Activated CD8-positive, alpha-beta T cell treated with anti-CD3 and anti-CD28 coated beads for 36 hours (primary cell): ENCODE measurements around the gene TRIO. TPM values are rescaled to one million over a fixed set of nuclear protein-coding genes. Genes with fewer than 3 reads are reported as not detected.

Experiments
- ATAC-seq: fragments of 200-7000 bp; cut with Tn5 transposase; one replicate; pipeline ENCODE4 v1.10.0; 2021; ENCODE audit warnings: mild to moderate bottlenecking, moderate library complexity
- CTCF ChIA-PET: fragments of 350-600 bp; sonication (Branson Sonifier 250); formaldehyde crosslinking; loops from one replicate; lab custom pipeline; 2021; ENCODE audit warnings: antibody characterized with exemption; lab: Charles Lee
- POLR2A ChIA-PET: fragments of 350-600 bp; sonication (Branson Sonifier 250); formaldehyde crosslinking; loops from one replicate; lab custom pipeline; 2021; ENCODE audit warnings: antibody characterized with exemption; lab: Charles Lee
- DNase-seq: peaks from one replicate; pipeline ENCODE4 v3.0.0-alpha.2; 2020
- H3K27ac Mint-ChIP-seq: one replicate; pipeline ENCODE4 v1.8.0; 2021; ENCODE audit warnings: mild to moderate bottlenecking, mixed read lengths
- H3K27me3 Mint-ChIP-seq: one replicate; pipeline ENCODE4 v1.8.0; 2021; ENCODE audit warnings: mixed read lengths
- H3K36me3 Mint-ChIP-seq: one replicate; pipeline ENCODE4 v1.8.0; 2021; ENCODE audit warnings: low read depth, mixed read lengths
- H3K4me1 Mint-ChIP-seq: one replicate; pipeline ENCODE4 v1.8.0; 2021; ENCODE audit warnings: low read depth, mixed read lengths
- H3K4me3 Mint-ChIP-seq: one replicate; pipeline ENCODE4 v1.8.0; 2021; ENCODE audit warnings: mild to moderate bottlenecking, moderate library complexity, mixed read lengths
- H3K9me3 Mint-ChIP-seq: one replicate; pipeline ENCODE4 v1.8.0; 2021; ENCODE audit warnings: mixed read lengths
- intact Hi-C: fragments of 100-400 bp; cut with micrococcal nuclease; formaldehyde crosslinking; loops from one replicate; pipeline ENCODE4 v1.10.0; 2022
- total RNA-seq, 2 experiments: library from RNA; stranded (reverse); gene quantifications; one replicate each; pipeline ENCODE4 v1.2.3, GENCODE V29; 2021
- TF ChIP-seq, protein P1 (sequence below): fragments of 200-600 bp; IDR thresholded peaks from one replicate; pipeline ENCODE4 v1.8.0; 2022; ENCODE audit warnings: antibody characterized with exemption, mild to moderate bottlenecking

The TRIO gene
- total RNA-seq, 2 experiments from 2014 or later: 11.4 to 11.5 TPM

- ChIA-PET POLR2A (no interaction called here), CTCF (interaction anchor here (1.4 kb wide), 1 partner anchor 73 kb away, joined by 5 read pairs; no protein-coding TSS in a partner anchor)
- ATAC-seq: no peak
- TF ChIP-seq, protein P1, sequence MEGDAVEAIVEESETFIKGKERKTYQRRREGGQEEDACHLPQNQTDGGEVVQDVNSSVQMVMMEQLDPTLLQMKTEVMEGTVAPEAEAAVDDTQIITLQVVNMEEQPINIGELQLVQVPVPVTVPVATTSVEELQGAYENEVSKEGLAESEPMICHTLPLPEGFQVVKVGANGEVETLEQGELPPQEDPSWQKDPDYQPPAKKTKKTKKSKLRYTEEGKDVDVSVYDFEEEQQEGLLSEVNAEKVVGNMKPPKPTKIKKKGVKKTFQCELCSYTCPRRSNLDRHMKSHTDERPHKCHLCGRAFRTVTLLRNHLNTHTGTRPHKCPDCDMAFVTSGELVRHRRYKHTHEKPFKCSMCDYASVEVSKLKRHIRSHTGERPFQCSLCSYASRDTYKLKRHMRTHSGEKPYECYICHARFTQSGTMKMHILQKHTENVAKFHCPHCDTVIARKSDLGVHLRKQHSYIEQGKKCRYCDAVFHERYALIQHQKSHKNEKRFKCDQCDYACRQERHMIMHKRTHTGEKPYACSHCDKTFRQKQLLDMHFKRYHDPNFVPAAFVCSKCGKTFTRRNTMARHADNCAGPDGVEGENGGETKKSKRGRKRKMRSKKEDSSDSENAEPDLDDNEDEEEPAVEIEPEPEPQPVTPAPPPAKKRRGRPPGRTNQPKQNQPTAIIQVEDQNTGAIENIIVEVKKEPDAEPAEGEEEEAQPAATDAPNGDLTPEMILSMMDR: no peak
- Mint-ChIP-seq H3K27me3 (peaks cover 5% of the 10 kb centered on the region), H3K36me3 (no peaks in the 10 kb centered on the region), H3K9me3 (no peaks in the 10 kb centered on the region), H3K4me3 (no peak overlapping the region), H3K4me1 (no peaks in the 10 kb centered on the region), H3K27ac (no peak overlapping the region)
- no peak for DNase-seq
- intact Hi-C loops: no loop called here
Observed at GRCh38 chr5:14197056-14197455, 53.9 kb downstream of the TRIO start.

- DNase-seq (no peak), ATAC-seq (no peak)
- peaks cover 9% of the 10 kb centered on the region for H3K27me3 Mint-ChIP-seq
- ChIA-PET CTCF (interaction anchor here (1.2 kb wide), 1 partner anchor 71 kb away, joined by 3 read pairs; no protein-coding TSS in a partner anchor), POLR2A (no interaction called here)
- H3K4me1 Mint-ChIP-seq: no peaks in the 10 kb centered on the region
- no peaks in the 10 kb centered on the region for H3K36me3 Mint-ChIP-seq
- no peak overlapping the region for H3K4me3 Mint-ChIP-seq
- TF ChIP-seq, protein P1: no peak
- intact Hi-C loops: no loop called here
- no peaks in the 10 kb centered on the region for H3K9me3 Mint-ChIP-seq
- H3K27ac Mint-ChIP-seq: no peak overlapping the region
Observed at GRCh38 chr5:14199902-14200301, 56.8 kb downstream of the TRIO start.

- no peak for DNase-seq
- no peak overlapping the region for H3K4me3 Mint-ChIP-seq
- no peaks in the 10 kb centered on the region for H3K9me3 Mint-ChIP-seq
- no peaks in the 10 kb centered on the region for H3K4me1 Mint-ChIP-seq
- H3K27me3 Mint-ChIP-seq: peaks cover 9% of the 10 kb centered on the region
- no peak for ATAC-seq
- CTCF ChIA-PET: no interaction called here
- intact Hi-C loops: no loop called here
- H3K36me3 Mint-ChIP-seq: no peaks in the 10 kb centered on the region
- no peak overlapping the region for H3K27ac Mint-ChIP-seq
- POLR2A ChIA-PET: no interaction called here
- TF ChIP-seq, protein P1: no peak
Observed at GRCh38 chr5:14200312-14200990, 57.3 kb downstream of the TRIO start.

DNA sequence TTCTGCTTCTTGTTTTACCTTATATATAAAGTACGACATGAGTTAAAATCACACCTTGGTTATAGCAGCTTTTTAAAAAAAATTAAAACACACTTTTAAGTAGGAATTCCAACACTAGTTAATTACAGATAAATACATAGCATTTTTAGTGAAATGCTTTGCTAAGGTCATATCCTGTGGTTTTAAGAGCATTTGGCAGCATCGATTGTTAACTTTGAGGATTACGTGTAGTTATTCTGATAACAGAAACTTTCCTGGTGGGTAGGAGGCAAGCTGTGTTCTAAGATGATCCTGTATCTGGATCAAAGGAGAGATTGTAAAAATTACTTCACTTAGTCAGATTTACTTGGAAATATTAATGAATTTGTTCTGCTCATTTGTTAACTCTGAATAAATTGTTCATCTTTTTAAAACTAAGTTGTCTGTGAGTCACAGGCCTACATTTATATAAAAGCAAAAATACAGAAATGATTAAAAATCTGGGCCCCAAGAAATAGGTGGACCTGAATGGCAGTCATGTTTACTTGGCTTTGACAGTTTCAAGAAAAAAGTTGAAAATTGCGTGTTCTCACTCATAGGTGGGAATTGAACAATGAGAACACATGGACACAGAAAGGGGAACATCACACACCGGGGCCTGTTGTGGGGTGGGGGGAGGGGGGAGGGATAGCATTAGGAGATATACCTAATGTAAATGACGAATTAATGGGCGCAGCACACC lies 58.3 kb downstream of the TRIO start:
- ChIA-PET CTCF (interaction anchor here (2.3 kb wide), 1 partner anchor 69 kb away, joined by 9 read pairs; no protein-coding TSS in a partner anchor), POLR2A (no interaction called here)
- Mint-ChIP-seq H3K9me3 (no peaks in the 10 kb centered on the region), H3K4me1 (no peaks in the 10 kb centered on the region), H3K36me3 (no peaks in the 10 kb centered on the region), H3K4me3 (no peak overlapping the region), H3K27me3 (peaks cover 12% of the 10 kb centered on the region), H3K27ac (no peak overlapping the region)
- DNase-seq (no peak), ATAC-seq (no peak)
- TF ChIP-seq, protein P1: no peak
- intact Hi-C loops: no loop called here

- no peak overlapping the region for H3K4me3 Mint-ChIP-seq
- H3K27ac Mint-ChIP-seq: no peak overlapping the region
- intact Hi-C loops: no loop called here
- H3K27me3 Mint-ChIP-seq: peaks cover 9% of the 10 kb centered on the region
- no peaks in the 10 kb centered on the region for H3K9me3 Mint-ChIP-seq
- ATAC-seq: no peak
- TF ChIP-seq, protein P1: no peak
- POLR2A ChIA-PET: no interaction called here
- DNase-seq: no peak
- H3K4me1 Mint-ChIP-seq: no peaks in the 10 kb centered on the region
- CTCF ChIA-PET: interaction anchor here (2.3 kb wide), 1 partner anchor 68 kb away, joined by 9 read pairs; no protein-coding TSS in a partner anchor
- H3K36me3 Mint-ChIP-seq: no peaks in the 10 kb centered on the region
Observed at GRCh38 chr5:14202462-14202861, 59.3 kb downstream of the TRIO start.
